Body of pancreas (tissue), 4 donors: ENCODE measurements around the gene TP53BP2.

Source experiments
- CTCF ChIP-seq, 7 experiments: fragments of 450-650 bp in 4 of 7; fragments of 200-600 bp in 3 of 7; sonication (generic) in 3 of 7; IDR thresholded peaks; one replicate each; pipeline ENCODE4 v1.5.1; 2016 to 2019; ENCODE audit warnings: antibody characterized with exemption in 7 of 7
- POLR2A ChIP-seq, 3 donors: fragments of 450-650 bp; IDR thresholded peaks; one replicate each; pipeline ENCODE4 v1.6.1; 2016; ENCODE audit warnings: antibody characterized with exemption in 3 of 3, mild to moderate bottlenecking in 2 of 3

DNA sequence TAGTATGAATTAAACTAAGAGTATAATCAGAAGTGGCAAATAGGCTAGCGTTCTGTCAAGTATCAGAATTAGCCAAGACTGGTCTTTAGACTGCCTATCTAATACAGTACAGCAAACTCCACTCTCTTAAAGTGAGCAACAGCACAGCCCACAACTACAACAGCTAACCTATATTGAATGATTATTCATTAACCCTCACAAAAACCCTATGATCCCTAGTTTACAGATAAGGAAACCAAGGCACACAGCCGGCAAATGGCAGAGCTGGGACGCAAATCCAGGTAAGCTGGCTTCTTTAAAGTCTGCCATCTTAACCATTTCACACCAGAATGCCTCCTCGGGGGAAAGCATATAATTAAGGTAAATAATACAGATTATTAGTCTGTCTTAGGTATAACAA, 52.0 kb downstream of the TP53BP2 start:
- TF ChIP-seq CTCF (IDR thresholded peaks at IDR 0.05) (no peak), POLR2A (IDR thresholded peaks at IDR 0.05) (no peak)
